Activated CD4-positive, CD25-positive, alpha-beta regulatory T cell (primary cell): ENCODE data around the gene WDR20.

Experiments
- DNase-seq, 4 experiments: peaks; one replicate each; lab custom pipeline; 2025; lab: John Stamatoyannopoulos, UW

The WDR20 gene

DNA sequence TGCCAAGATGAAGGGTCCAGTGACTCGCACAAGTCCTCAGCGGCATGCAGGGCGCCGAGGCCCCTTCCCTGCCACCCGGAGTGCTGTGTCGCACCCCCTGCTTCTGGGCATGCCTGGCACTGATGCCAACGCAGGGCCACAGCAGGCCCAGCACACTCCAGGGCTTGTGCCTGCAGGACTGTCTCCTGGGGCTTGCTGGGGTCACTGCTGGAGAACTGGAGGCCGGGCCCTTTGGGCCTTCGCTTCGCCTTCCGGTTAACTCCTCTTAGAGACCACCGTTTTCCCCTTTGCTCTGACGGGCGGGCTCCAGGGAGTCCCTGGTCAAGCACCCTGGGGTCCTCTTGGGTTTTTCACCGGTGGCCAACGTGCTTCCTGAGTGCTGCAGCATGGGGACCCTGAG, 79.6 kb downstream of the WDR20 start:
- DNase-seq, result no peak

GRCh38 chr14:102220031-102220430, 80.3 kb downstream of the WDR20 start:
- DNase-seq, result no peak

- no peak for DNase-seq
These were observed 81.3 kb downstream of the WDR20 start for GRCh38 chr14:102221026-102221425.

DNA sequence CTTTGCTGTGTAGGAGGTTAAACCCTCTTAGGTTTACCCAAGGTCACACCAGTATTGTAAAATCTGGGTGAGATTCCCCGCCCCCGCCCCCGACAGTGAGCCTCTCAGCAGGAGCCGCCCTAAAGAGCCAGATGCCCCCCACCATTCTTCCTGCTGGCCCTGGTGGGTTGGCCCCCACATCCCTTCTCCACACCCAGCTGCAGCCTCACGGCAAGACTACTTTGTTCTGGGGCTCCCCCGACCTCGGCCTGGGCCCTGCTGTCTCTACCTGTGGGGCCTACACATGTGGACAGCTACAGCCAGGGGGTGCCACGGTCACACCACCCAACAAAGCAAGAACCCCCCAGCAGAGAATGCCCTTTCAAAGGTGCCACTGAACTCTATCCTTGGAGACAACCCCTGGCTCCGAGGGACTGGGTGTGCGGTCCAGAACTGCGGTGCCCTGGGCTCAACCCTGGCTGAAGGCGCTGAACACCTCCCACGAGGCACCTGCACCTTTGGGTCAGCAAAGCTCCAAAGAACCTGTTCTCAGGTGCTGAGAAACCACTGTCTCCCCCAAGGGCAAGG, 82.4 kb downstream of the WDR20 start:
- no peak for DNase-seq

DNA sequence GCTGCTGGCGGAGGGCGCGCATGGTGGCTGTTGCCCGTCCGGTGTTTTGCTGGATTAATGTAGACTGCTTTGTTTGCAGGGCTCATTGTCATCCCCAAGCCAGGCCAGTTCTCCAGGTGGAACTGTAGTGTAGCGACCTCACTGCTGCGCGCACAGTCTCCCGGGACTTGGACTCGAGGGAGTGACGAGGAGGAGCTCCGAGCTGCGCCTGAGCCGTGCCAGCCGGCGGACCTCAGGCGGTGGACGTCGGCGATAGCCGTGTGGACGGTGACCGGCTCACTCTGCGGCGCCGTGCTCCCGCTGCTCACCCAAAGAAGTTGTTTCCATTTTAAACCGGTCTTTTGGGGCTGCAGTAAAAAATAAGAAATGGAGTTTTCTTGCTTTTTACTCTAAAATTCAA, 83.1 kb downstream of the WDR20 start:
- no peak for DNase-seq

GRCh38 chr14:102223682-102224081, 84.0 kb downstream of the WDR20 start:
- DNase-seq, result no peak

- DNase-seq, result no peak
These were observed 85.7 kb downstream of the WDR20 start for GRCh38 chr14:102225386-102225785.

DNA sequence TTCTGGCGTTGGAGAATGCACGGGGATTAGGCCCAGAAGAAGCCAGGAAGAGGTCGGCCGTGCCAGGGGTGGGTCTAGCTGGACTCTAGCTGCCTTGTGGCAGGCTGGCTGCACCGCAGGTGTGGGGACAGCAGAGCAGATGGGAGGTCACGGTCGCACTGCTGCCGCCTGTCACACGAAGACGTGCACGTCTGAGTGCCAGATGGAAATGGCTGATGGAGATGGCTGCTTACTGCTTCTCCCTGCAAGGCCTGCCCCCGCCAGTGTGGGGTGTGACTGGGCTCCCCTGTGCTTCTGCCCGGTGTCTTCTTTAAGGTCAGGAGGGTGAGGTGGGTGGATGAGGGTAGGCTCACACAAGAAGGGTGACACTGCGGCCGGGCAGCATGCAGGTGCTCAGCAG, 86.2 kb downstream of the WDR20 start:
- DNase-seq, result no peak

DNA sequence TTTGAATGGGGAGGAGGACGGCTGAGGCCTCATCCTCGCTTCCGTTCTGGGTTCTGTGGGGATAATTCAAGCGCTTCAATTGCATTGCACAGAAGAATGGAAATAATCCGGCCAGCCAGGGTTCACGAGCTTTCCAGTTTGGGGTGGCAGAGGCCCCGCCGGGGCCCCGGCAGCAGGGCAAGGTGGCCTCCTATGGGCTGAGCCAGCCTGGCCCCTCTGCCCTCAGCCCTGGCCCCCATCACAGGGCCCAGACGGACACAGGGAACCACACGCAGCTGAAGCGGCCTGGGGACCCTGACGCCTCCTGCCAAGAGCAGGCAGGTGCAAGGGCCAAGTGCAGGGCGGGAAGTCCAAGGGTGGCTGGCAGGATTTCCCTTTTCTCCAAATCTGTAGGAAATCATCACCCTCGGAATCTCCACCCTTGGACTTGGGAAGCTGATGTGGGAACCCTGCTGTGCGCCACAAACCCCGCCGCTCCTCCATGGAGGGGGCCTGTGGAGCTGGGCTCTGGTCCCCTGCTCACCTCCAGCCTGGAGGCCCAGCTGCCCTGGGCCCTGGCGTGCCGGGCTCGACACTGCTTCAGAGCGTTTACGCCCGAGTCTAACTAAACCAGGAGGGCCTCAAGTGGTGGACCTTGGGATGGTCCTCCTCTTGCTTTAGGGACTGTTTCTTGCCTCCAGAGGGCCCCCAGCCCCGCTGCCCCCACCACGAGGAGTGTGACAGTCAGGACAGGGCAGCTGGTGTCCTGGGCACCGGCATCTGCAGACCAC, 86.8 kb downstream of the WDR20 start:
- DNase-seq, result no peak

GRCh38 chr14:102227184-102227964, 87.7 kb downstream of the WDR20 start:
- DNase-seq, result no peak

DNA sequence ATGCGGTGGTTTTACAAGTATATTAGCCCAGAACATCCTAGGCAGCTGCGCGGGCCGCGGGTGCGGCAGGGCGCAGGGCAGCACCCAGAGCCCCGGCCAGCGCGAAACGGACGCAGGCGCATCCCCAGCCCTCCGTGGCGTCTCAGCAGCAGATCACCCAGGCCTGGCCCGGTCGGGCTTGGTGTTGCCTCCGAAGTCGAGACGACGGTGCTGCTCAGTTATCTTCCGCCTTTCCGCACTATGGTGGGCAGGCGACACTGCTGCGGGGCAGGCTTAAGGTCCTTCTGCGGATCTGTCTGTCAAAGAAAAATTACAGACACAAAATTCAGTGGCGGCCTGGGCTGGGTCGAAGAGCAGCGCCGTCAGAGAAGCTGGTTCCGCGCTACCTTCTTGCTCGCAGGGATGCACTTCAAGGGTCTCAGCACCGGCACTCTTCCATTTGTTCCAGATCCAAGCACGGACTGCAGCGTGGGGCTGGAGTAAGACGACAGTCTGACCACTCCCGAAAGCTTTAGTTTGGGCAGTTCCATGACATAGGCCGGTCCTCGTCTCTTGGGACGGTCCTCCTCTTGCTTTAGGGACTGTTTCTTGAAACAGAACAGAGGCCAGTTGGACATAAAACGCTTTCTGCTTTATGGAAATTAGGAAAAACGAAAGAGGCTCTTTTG, 89.5 kb downstream of the WDR20 start:
- no peak for DNase-seq

- DNase-seq, result no peak
These were observed 90.0 kb downstream of the WDR20 start for GRCh38 chr14:102229739-102230092.

DNA sequence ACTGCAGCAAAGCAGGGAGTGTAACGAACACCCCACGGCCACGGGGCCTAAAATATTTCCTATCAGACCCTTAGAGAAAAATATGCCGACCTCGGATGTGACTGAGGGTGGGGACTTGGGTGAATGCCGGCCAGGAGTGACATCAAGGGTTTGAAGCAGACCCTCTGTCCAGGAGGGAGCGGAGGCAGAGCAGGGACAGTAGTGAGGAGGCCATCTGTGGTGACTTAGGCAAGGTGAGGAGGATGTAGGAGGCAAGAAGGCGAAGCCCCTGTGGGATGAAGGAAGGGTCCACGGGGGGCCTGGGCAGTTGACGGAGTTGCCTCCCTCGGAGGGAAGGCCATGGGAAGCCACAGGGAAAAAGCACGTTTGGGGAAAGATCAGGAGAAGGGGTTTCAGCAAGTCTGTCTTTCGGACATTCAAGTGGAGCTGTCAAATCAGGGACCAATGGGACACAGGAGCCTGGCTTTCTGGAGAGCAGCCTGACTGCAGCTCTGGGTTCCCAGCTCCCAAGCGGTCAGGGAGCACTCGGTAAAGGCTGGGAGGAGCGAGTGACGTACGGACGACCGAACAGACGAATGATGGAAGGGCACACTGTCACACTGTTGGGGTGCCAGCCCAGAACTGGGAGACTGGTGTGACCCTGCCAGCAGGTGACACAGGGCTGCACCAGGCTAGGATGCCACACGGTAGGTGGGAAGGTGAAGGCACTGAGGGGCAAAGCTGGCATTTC, 90.9 kb downstream of the WDR20 start:
- DNase-seq, result no peak

GRCh38 chr14:102231476-102232347, 92.0 kb downstream of the WDR20 start:
- DNase-seq, result no peak

DNA sequence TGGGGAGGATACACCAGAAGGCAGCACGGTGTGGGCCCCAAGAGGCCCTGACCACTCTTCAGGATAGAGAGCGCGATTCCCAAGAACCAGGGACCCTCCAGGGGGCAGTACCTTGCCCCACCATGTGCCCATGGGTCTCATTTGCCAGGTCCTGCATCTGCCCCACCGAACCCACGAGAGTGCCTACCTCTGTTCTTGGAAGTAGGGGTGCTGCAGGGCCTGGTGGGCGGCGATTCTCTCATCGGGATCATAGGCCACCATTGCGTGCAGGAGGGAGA, 92.6 kb downstream of the WDR20 start:
- DNase-seq, result no peak

- no peak for DNase-seq
These were observed 93.4 kb downstream of the WDR20 start for GRCh38 chr14:102233081-102233480.

DNA sequence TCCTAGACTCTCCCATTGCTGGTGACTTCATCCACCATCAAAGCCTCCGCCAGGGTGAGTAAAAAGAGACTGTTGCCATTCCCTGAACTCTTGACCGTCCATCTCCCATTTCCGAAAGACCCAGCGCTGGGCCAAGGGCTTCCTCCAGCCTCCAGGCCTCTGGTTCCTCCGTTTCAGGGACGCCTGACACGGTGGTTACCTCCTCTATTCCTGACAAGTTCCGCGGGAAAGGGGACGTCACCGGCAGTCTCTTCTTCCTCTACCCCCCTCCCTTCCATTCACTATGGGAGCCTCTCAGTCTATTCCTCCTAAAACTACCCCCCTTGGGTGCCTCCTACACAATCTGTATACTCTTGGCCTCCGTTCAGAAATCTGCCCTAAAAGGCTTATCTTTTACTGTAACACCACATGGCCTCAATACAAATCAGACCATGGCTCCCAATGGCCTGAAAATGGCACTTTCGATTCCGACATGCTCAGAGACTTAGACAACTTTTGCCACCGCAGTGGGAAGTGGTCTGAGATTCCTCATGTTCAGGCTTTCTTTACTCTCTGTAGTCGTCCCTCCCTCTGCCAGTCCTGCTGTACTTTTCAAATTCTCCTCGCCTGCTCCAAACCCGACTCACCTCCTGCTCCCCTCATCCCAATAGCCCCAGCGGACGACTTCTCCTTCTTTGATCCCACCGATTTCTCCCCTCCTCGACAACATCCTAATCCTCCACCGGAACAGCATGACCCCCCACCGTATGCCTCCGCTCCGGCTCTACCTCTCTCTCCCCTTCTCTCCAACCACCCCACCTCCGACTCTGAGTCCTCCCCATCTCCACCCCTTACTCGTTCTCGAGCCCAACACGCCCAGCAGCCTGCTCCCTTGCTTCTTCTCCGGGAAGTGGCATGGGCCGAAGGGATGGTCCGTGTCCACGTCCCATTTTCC, 94.9 kb downstream of the WDR20 start:
- DNase-seq, result no peak

DNA sequence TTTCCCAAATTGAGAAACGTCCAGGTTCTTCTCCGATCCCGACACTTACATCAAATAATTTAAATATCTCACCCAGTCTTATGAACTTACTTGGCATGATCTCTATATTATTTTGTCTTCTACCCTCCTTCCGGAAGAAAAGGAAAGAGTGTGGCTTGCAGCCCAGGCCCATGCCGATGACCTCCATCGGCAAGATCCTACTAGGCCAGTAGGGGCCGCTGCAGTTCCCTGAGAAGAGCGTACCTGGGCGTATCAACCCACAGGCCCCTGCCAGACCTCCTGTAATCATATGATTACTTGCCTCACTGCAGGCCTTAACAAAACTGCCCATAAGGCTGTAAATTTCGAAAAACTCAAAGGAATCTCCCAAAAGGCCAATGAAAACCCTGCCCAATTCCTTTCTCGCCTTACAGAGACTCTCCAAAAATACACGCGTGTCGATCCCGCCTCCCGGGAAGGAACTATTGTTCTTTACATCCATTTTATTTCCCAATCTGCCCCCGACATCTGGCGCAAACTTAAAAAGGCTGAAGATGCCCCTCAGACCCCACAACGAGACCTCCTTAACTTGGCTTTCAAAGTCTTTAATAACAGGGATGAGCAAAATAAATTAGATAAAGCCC, 95.7 kb downstream of the WDR20 start:
- DNase-seq, result peak; percentile 37 to 67 (median 52)

- DNase-seq, result no peak
These were observed 96.3 kb downstream of the WDR20 start for GRCh38 chr14:102236026-102236425.

DNA sequence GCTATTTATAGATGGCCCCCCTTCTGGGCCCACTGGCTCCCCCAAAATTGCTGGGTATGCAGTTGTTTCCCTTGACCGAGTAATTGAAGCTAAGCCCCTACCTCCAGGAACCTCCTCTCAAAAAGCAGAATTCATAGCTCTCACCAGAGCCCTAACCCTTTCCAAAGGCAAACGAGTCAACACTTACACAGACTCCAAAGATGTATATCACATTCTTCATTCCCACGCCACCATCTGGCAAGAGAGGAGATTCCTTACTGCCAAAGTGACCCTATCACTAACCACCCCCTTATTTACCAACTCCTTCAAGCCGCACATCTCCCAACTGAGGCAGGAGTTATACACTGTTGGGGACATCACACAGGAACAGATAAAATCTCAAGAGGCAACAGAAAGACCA, 98.4 kb downstream of the WDR20 start:
- no peak for DNase-seq
